Stimulated activated CD8-positive, alpha-beta memory T cell treated with anti-CD3 and anti-CD28 coated beads, Interleukin-2, amount 100 ng/mL, for 48 hours (primary cell): ENCODE results near the gene MED16.
"Not testable (repeated sequence)": the region's sequence is repeated elsewhere in the genome, so short reads cannot be mapped to it uniquely, and the experiment has no call there.

Experiments used
- DNase-seq, 2 donors: peaks; one replicate each; pipeline ENCODE4 v3.0.0-alpha.2; 2020; ENCODE audit warnings: low read depth in 2 of 2

The MED16 gene

DNA sequence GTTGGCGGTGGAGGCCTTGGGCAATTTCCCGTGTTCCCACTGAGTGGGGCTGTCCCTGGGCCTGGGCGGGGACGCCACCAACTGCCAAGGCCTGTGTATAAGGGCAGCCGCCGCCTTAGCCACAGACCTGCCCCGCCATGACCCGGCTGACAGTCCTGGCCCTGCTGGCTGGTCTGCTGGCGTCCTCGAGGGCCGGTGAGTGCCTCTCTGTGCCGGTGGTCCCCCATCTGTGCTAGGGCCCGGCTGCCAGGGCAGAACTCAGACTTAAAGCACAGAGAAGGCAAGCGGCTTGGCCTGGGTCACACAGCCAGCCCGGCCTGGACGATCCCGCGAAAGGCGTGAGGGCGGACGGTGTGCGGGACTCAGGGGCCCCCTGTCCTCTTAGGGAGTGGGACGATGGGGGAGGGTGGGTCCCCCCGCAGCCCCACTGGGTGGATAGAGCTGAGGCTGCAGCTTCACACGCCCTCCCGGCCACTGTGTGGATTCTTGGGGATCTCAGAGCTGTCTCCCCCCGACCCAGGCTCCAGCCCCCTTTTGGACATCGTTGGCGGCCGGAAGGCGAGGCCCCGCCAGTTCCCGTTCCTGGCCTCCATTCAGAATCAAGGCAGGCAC is 65.2 kb downstream of the MED16 start, which contains the start of gene AZU1:
TSS of gene AZU1 (plus strand) at position 128 of the 612 bp plus-strand sequence. CDS start at position 138, 10 bp downstream.
- no peak for DNase-seq

DNA sequence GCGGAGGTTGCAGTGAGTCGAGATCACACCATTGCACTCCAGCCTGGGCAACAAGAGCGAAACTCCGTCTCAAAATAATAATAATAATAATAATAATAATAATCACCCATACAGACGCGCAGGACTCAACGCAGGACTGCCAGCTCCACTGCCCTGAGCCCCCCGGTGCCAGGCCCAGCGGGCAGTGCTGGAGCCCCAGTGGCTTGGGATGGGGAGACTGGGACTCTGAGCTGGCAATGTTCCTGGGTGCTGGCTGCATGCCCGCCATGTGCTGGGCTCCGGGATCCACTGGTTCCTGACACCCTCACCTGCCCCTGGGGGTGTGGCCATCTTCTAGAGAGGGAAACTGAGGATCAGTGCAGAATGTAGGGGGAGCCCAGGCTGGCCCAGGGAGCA is 65.7 kb downstream of the MED16 start:
- no peak for DNase-seq

DNA sequence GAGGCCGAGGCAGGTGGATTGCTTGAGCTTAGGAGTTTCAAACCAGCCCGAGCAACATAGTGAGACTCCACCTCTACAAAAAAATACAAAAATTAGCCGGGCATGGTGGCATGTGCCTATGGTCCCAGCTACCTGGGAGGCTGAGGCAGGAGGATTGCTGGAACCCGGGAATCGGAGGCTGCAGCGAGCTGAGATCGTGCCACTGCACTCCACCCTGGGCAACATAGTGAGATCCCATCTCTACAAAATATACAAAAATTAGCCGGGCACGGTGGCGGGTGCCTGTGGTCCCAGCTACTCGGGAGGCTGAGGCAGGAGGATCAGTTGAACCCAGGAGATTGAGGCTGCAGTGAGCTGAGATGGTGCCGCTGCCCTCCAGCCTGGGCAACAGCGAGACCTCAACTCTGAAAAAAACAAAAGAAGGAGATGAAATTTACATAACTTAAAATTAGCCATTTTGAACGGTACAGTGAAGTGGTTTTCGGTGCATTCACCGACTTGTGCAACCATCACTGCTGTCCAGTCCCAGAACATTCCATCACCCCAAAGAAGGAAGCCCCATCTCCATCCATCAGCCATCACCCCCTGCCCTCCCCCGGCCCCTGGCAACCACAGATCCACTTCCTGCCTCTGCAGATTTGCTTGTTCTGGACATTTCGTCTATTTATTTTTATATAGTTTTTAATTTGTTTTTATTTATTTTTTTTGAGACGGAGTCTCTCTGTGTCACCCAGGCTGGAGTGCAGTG is 66.9 kb downstream of the MED16 start:
- no peak for DNase-seq

DNA sequence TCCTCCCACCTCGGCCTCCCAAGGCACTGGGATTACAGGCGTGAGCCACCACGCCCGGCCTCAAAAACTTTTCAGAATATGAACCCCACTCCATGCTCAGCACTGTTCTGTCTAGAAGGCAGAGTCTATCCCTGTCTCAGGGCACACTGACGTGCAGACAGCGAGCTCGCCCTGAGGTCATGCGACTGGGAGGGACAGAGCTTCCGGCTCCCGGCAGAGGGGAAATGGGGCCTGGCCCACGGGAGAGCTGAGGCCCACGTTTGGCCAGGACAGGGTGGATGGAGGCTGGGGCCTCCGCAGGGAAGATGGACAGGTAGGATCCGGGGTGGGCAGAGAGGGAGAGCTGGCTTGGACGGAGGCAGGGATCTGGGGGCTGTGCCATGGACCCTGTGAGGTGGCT is 68.1 kb downstream of the MED16 start:
- no peak for DNase-seq

DNA sequence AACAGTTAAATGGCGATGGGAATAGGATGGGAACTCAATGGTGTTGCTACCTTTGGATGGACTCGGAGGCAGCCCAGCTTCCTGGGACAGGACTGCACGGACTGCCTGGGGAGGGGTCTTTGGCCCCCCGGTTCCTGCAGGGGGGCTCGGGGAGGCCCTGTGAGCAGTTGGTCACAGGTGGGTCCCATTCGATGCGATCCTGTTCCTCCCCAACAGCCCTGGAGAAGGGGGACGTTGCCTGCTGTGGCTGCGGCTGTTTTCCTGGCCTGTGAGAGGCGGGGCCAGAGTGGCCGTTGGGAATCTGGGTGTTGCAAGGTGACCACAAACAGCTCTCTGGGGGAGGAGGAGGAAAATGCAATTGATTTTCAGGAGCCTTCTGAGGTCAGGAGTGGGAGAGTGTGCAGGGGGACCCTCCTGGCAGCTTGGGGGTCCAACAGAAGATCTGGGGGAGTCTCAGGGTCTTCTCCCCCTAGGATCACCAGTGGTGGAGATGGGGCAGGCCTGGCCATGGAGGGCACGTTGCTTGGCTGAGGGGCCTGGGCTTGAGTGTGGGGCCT is 69.3 kb downstream of the MED16 start:
- no peak for DNase-seq

DNA sequence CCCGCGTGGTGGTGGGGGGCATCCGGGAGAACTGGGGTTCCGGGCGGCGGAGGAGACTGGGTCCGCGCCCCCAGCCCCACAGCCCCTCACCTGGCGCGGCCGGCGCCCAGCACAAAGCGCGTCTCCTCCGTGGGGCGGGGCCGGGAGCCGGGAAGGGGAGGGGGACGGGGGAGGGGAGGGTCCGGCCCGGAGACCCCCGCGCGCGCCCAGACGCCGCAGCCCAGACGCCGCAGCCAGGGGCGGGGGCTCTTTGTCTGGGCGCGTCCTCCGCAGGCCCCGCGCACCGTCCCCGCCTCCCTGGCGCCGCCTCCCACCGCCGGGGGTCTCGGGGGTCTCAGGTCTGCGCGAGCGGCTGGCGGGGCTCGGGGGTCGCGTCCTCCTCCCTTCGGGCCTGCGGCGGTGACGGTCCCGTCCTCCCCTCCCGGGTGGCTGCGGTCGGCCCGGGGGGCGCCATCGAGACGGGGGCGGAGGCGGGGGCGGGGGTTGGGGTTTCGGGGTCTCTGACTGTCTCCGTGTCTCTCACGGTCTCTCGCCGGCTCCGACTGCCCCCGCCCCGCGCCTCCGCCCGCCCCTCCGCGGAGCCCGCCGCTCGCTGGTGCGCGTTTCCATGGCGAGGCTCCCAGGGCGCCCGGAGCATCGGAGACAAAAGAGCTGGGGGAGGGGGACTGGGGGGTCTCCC is 71.0 kb downstream of the MED16 start, which contains the start of gene PLPPR3:
TSS of gene PLPPR3 (minus strand) at position 131 of the 679 bp plus-strand sequence. CDS start 396 bp downstream, outside the sequence.
- DNase-seq: no peak

DNA sequence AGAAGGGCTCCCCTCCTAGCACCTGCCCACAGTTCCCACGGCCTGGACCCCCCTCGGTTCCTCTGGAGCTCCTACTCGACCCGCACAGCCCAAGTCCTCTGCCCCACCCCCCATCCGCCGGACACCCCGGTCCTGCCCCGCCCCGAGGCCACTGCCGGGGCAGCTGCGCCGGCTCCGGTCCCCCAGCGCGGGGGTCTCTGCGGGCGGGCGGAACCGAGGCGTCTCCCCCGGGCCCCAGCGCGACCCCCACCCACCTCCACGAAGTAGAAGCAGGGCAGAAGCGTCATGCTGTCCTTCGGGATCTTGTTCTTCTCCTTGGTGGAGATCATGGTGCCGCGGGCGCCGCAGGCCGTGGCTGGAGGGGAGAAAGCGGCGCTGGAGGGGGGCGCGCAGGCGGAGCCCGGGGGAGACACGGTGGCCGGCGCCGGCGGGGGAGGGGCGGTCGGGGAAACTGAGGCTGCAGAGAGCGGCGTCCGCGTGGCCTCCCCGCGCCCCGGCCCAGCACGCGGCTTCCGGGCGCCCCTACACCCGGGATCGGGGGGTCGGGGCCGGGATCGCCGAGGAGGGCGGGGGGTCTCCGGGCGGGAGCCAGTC is 71.7 kb downstream of the MED16 start:
- no peak for DNase-seq

DNA sequence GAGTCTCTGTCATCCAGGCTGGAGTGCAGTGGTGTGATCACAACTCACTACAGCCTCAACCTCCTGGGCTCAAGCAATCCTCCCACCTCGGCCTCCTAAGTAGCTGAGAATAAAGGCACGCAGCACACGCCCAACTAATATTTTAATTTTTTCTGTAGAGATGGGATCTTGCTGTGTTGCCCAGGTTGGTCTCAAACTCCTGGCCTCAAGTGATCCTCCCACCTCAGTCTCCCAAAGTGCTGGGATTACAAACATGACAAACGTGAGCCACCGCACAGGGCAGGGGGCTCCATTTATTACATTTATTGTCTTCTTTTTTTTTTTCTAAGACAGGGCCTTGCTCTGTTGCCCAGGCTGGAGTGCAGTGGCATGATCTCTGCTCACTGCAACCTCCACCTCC is 72.8 kb downstream of the MED16 start:
- not testable (repeated sequence) for DNase-seq
